ENCODE data around the gene HS6ST2. TPM values are rescaled to one million over a fixed set of nuclear protein-coding genes. Genes with fewer than 3 reads are reported as not detected.

Gene HS6ST2
- total and polyA plus RNA-seq, 9 of the 15 experiments (the other 6 are each of a cell fraction or from before 2014, with no cell fraction given): not detected

DNA sequence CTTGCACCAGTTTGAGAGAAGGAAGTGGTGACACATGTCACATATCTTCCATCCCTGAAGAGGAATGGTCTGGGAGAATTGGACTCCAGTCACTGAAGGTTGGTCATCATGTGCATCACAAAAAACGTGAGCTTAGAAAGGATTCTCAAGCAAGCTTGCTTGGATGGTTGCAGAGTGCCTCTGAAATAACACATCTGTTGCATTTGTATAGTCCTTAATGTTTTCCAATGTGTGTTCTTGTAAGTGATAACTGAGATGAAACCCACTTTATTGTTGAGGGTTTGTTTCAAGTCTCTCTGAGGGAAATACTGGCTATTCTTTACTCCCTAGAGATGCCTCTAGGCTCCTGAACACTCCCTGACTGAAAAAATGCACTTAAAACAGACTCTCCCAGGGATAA is 285.1 kb downstream of the HS6ST2 start:
- ATAC-seq: no peak
- Histone ChIP-seq H4K20me1 (replicated peaks; ENCODE audit: control insufficient read depth, insufficient read depth, low read length) (no peaks in the 10 kb centered on the region), H3K79me2 (ENCODE audit: control insufficient read depth, insufficient read depth, low read length) (no peaks in the 10 kb centered on the region), H3K4me1 (replicated peaks in 1 of 2; ENCODE audit: control insufficient read depth in 2 of 2, insufficient read depth in 2 of 2, low read length in 2 of 2) (no peaks in the 10 kb centered on the region), H2AFZ (ENCODE audit: low read depth, low read length) (no peak overlapping the region), H3K4me3 (no peak overlapping the region), H3K9ac (ENCODE audit: insufficient read depth in 1 of 2, low read depth in 2 of 2, low read length in 2 of 2) (no peak overlapping the region), H3K27me3 (ENCODE audit: control insufficient read depth in 2 of 2, insufficient read depth in 2 of 2, low read length in 2 of 2) (no peaks in the 10 kb centered on the region), H3K27ac (ENCODE audit: extremely low read depth, low read depth, low read length) (no peak overlapping the region), H3K9me1 (ENCODE audit: control insufficient read depth, insufficient read depth, low read length) (no peaks in the 10 kb centered on the region), H3K36me3 (ENCODE audit: control insufficient read depth, insufficient read depth, low read length) (no peaks in the 10 kb centered on the region), H3K4me2 (ENCODE audit: insufficient read depth, low read length) (no peak overlapping the region), H3K9me3 (replicated peaks; ENCODE audit: control insufficient read depth, insufficient read depth, low read depth, low read length) (no peaks in the 10 kb centered on the region)
- BruUV-seq (replicated peaks): no TSS peak
- CTCF ChIA-PET (ENCODE audit: low intra/inter-chr PET ratio): no interaction called here
- 0% methylated on average over 1 of the region's 1 CpG for WGBS (ENCODE audit: insufficient coverage, low coverage, missing lambda C conversion rate)
- TF ChIP-seq SMAD1 (IDR thresholded peaks at IDR 0.05; ENCODE audit: low read depth, low read length, partially characterized antibody): no peak
- no peak for TF ChIP-seq CEBPB (tag; IDR thresholded peaks at IDR 0.05)
- TF ChIP-seq CHCHD3 (CRISPR knock-in tag; IDR thresholded peaks at IDR 0.05): no peak
- TF ChIP-seq ZNF134 (CRISPR knock-in tag; conservative IDR thresholded peaks at IDR 0.05): no peak
- TF ChIP-seq, protein P1, sequence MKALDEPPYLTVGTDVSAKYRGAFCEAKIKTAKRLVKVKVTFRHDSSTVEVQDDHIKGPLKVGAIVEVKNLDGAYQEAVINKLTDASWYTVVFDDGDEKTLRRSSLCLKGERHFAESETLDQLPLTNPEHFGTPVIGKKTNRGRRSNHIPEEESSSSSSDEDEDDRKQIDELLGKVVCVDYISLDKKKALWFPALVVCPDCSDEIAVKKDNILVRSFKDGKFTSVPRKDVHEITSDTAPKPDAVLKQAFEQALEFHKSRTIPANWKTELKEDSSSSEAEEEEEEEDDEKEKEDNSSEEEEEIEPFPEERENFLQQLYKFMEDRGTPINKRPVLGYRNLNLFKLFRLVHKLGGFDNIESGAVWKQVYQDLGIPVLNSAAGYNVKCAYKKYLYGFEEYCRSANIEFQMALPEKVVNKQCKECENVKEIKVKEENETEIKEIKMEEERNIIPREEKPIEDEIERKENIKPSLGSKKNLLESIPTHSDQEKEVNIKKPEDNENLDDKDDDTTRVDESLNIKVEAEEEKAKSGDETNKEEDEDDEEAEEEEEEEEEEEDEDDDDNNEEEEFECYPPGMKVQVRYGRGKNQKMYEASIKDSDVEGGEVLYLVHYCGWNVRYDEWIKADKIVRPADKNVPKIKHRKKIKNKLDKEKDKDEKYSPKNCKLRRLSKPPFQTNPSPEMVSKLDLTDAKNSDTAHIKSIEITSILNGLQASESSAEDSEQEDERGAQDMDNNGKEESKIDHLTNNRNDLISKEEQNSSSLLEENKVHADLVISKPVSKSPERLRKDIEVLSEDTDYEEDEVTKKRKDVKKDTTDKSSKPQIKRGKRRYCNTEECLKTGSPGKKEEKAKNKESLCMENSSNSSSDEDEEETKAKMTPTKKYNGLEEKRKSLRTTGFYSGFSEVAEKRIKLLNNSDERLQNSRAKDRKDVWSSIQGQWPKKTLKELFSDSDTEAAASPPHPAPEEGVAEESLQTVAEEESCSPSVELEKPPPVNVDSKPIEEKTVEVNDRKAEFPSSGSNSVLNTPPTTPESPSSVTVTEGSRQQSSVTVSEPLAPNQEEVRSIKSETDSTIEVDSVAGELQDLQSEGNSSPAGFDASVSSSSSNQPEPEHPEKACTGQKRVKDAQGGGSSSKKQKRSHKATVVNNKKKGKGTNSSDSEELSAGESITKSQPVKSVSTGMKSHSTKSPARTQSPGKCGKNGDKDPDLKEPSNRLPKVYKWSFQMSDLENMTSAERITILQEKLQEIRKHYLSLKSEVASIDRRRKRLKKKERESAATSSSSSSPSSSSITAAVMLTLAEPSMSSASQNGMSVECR (CRISPR knock-in tag; IDR thresholded peaks at IDR 0.05): no peak
- TF ChIP-seq, protein P2, sequence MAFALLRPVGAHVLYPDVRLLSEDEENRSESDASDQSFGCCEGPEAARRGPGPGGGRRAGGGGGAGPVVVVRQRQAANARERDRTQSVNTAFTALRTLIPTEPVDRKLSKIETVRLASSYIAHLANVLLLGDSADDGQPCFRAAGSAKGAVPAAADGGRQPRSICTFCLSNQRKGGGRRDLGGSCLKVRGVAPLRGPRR (CRISPR knock-in tag; IDR thresholded peaks at IDR 0.05): no peak
- no peak for TF ChIP-seq PML (IDR thresholded peaks at IDR 0.05; ENCODE audit: low read length)
- TF ChIP-seq, protein P3, sequence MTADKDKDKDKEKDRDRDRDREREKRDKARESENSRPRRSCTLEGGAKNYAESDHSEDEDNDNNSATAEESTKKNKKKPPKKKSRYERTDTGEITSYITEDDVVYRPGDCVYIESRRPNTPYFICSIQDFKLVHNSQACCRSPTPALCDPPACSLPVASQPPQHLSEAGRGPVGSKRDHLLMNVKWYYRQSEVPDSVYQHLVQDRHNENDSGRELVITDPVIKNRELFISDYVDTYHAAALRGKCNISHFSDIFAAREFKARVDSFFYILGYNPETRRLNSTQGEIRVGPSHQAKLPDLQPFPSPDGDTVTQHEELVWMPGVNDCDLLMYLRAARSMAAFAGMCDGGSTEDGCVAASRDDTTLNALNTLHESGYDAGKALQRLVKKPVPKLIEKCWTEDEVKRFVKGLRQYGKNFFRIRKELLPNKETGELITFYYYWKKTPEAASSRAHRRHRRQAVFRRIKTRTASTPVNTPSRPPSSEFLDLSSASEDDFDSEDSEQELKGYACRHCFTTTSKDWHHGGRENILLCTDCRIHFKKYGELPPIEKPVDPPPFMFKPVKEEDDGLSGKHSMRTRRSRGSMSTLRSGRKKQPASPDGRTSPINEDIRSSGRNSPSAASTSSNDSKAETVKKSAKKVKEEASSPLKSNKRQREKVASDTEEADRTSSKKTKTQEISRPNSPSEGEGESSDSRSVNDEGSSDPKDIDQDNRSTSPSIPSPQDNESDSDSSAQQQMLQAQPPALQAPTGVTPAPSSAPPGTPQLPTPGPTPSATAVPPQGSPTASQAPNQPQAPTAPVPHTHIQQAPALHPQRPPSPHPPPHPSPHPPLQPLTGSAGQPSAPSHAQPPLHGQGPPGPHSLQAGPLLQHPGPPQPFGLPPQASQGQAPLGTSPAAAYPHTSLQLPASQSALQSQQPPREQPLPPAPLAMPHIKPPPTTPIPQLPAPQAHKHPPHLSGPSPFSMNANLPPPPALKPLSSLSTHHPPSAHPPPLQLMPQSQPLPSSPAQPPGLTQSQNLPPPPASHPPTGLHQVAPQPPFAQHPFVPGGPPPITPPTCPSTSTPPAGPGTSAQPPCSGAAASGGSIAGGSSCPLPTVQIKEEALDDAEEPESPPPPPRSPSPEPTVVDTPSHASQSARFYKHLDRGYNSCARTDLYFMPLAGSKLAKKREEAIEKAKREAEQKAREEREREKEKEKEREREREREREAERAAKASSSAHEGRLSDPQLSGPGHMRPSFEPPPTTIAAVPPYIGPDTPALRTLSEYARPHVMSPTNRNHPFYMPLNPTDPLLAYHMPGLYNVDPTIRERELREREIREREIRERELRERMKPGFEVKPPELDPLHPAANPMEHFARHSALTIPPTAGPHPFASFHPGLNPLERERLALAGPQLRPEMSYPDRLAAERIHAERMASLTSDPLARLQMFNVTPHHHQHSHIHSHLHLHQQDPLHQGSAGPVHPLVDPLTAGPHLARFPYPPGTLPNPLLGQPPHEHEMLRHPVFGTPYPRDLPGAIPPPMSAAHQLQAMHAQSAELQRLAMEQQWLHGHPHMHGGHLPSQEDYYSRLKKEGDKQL (CRISPR knock-in tag; IDR thresholded peaks at IDR 0.05; ENCODE audit: borderline replicate concordance): no peak
- no peak for FAIRE-seq
- intact Hi-C loops (cut with micrococcal nuclease) (no loop called here), in situ Hi-C loops (cut with MboI) (no loop called here)
- no peak for DNase-seq (ENCODE audit: extremely low read depth in 1 of 4, low spot score in 3 of 4)
- POLR2A ChIA-PET: no interaction called here

All from K562 (cell line).